ENCODE measurements around the gene SLC5A1. TPM values are rescaled to one million over a fixed set of nuclear protein-coding genes. Genes with fewer than 3 reads are reported as not detected.

Gene SLC5A1
- total RNA-seq, 1 donor from 2014 or later: not detected

DNA sequence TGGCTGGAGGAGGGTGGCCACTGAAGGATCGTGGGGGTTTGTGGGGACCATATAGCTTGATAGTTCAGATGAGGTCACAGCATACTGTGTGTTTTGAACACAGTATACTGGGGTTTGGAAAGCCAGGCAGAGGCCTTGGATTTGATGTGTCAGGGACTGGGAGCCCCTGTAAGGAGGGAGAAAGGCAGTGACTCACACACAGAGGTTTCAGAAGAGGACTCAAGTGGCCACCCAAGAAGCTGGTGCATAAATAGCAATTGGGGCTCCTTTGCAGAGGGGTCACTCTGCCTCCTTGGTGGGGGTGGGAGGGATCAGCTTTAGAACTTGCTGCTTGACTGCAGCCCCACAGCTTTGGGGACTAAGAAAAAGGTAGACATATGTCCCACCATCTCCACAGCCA, 39.3 kb downstream of the SLC5A1 start:
- no peaks in the 10 kb centered on the region for H3K9me3 Mint-ChIP-seq
- Histone ChIP-seq H3K27ac (no peak overlapping the region), H3K79me2 (ENCODE audit: low read depth) (no peaks in the 10 kb centered on the region), H2AFZ (replicated peaks) (no peak overlapping the region), H4K20me1 (ENCODE audit: low read depth) (no peaks in the 10 kb centered on the region), H3F3A (ENCODE audit: low read depth) (no peaks in the 10 kb centered on the region), H3K27me3 (peaks cover 13% of the 10 kb centered on the region), H3K4me1 (no peaks in the 10 kb centered on the region), H3K36me3 (no peaks in the 10 kb centered on the region), H3K9me3 (ENCODE audit: low read depth) (no peaks in the 10 kb centered on the region), H3K9ac (no peak overlapping the region), H3K4me3 (no peak overlapping the region), H3K4me2 (no peak overlapping the region)
- no peak overlapping the region for H3K27ac Mint-ChIP-seq
- no peak for DNase-seq (ENCODE audit: low spot score)
- no peak overlapping the region for H3K4me3 Mint-ChIP-seq
- TF ChIP-seq, protein P1, sequence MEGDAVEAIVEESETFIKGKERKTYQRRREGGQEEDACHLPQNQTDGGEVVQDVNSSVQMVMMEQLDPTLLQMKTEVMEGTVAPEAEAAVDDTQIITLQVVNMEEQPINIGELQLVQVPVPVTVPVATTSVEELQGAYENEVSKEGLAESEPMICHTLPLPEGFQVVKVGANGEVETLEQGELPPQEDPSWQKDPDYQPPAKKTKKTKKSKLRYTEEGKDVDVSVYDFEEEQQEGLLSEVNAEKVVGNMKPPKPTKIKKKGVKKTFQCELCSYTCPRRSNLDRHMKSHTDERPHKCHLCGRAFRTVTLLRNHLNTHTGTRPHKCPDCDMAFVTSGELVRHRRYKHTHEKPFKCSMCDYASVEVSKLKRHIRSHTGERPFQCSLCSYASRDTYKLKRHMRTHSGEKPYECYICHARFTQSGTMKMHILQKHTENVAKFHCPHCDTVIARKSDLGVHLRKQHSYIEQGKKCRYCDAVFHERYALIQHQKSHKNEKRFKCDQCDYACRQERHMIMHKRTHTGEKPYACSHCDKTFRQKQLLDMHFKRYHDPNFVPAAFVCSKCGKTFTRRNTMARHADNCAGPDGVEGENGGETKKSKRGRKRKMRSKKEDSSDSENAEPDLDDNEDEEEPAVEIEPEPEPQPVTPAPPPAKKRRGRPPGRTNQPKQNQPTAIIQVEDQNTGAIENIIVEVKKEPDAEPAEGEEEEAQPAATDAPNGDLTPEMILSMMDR (IDR thresholded peaks at IDR 0.05): no peak
- TF ChIP-seq EZH2 (IDR thresholded peaks at IDR 0.05) (no peak), EZH2phosphoT487 (IDR thresholded peaks at IDR 0.05) (no peak)
- H3K27me3 Mint-ChIP-seq (ENCODE audit: insufficient read depth, low read depth): peaks cover 2% of the 10 kb centered on the region
- H3K4me1 Mint-ChIP-seq: no peaks in the 10 kb centered on the region
- no peaks in the 10 kb centered on the region for H3K36me3 Mint-ChIP-seq

DNA sequence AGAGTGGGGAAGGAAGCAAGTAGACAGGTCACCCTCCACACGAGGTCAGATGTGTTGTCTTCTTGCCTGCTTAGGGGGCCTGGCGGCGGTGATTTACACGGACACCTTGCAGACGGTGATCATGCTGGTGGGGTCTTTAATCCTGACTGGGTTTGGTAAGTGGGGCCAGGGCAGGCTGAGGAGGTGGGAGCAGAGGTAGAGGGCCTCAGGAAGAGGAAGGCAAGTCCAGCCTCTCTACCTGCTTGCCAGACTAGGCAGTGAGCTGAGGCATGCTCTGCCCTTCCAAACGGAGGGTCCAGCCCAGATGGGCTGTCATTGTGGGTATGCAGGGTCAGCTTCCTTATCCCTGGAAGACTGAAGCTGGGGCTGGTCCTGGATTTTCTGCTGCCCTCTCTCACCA, 39.9 kb downstream of the SLC5A1 start:
- Mint-ChIP-seq H3K4me3 (no peak overlapping the region), H3K9me3 (no peaks in the 10 kb centered on the region), H3K4me1 (no peaks in the 10 kb centered on the region), H3K27ac (no peak overlapping the region), H3K36me3 (no peaks in the 10 kb centered on the region), H3K27me3 (ENCODE audit: insufficient read depth, low read depth) (peaks cover 2% of the 10 kb centered on the region)
- Histone ChIP-seq H3K4me2 (no peak overlapping the region), H3F3A (ENCODE audit: low read depth) (no peaks in the 10 kb centered on the region), H3K27me3 (peaks cover 20% of the 10 kb centered on the region), H3K27ac (no peak overlapping the region), H3K4me3 (no peak overlapping the region), H3K36me3 (no peaks in the 10 kb centered on the region), H3K79me2 (ENCODE audit: low read depth) (no peaks in the 10 kb centered on the region), H3K9me3 (ENCODE audit: low read depth) (no peaks in the 10 kb centered on the region), H3K4me1 (no peaks in the 10 kb centered on the region), H4K20me1 (ENCODE audit: low read depth) (no peaks in the 10 kb centered on the region), H3K9ac (no peak overlapping the region), H2AFZ (replicated peaks) (no peak overlapping the region)
- TF ChIP-seq, protein P1 (IDR thresholded peaks at IDR 0.05): no peak
- TF ChIP-seq EZH2 (IDR thresholded peaks at IDR 0.05): no peak
- TF ChIP-seq EZH2phosphoT487 (IDR thresholded peaks at IDR 0.05): no peak
- DNase-seq (ENCODE audit: low spot score): no peak

DNA sequence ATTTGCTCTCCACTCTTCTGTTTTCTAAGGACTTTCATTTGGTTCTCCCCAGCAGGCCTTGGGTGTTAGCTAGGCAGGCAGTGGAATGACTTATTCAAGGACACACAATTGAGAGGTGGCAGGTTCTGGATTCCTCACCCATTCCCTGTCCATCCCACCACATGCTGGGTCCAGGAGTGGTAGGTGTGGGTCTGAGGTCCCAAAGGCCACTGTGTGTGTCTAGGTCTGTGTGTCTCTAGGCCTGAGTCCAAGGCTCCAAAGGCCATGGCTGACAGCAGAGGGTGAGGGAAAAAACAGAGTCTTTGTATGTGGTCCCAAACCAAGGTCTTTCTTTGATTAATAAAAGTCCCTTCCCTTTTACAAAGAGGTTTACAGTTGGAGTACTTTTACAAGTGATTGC, 40.8 kb downstream of the SLC5A1 start:
- H3K9ac ChIP-seq: no peak overlapping the region
- Mint-ChIP-seq H3K4me3 (no peak overlapping the region), H3K27ac (no peak overlapping the region), H3K4me1 (no peaks in the 10 kb centered on the region), H3K27me3 (ENCODE audit: insufficient read depth, low read depth) (peaks cover 4% of the 10 kb centered on the region), H3K9me3 (no peaks in the 10 kb centered on the region), H3K36me3 (no peaks in the 10 kb centered on the region)
- H2AFZ ChIP-seq (replicated peaks): no peak overlapping the region
- no peaks in the 10 kb centered on the region for H3K36me3 ChIP-seq
- H3K4me3 ChIP-seq: no peak overlapping the region
- H3K4me2 ChIP-seq: no peak overlapping the region
- DNase-seq (ENCODE audit: low spot score): no peak
- H3K9me3 ChIP-seq (ENCODE audit: low read depth): no peaks in the 10 kb centered on the region
- no peaks in the 10 kb centered on the region for H3K4me1 ChIP-seq
- no peaks in the 10 kb centered on the region for H3F3A ChIP-seq (ENCODE audit: low read depth)
- H3K79me2 ChIP-seq (ENCODE audit: low read depth): no peaks in the 10 kb centered on the region
- H3K27ac ChIP-seq: no peak overlapping the region
- no peak for TF ChIP-seq EZH2phosphoT487 (IDR thresholded peaks at IDR 0.05)
- no peak for TF ChIP-seq EZH2 (IDR thresholded peaks at IDR 0.05)
- TF ChIP-seq, protein P1 (IDR thresholded peaks at IDR 0.05): no peak
- no peaks in the 10 kb centered on the region for H4K20me1 ChIP-seq (ENCODE audit: low read depth)
- H3K27me3 ChIP-seq: peaks cover 28% of the 10 kb centered on the region

Data from neural progenitor cell (in vitro differentiated cells).